HG03460 (cell line): ENCODE results near the gene MBP.

Experiments used
- ATAC-seq: cut with Tn5 transposase; IDR thresholded peaks from one replicate; pipeline ENCODE4 v1.9.1; 2021; ENCODE audit not compliant: unreplicated experiment

MBP gene

GRCh38 chr18:77068321-77069312 is 64.0 kb downstream of the MBP start:
- peak; percentile 32 for ATAC-seq

GRCh38 chr18:77067291-77068061 is 65.1 kb downstream of the MBP start:
- ATAC-seq: no peak

- no peak for ATAC-seq
Measured at GRCh38 chr18:77066689-77067088, 65.9 kb downstream of the MBP start.

- ATAC-seq: no peak
Measured at GRCh38 chr18:77066101-77066500, 66.5 kb downstream of the MBP start.

DNA sequence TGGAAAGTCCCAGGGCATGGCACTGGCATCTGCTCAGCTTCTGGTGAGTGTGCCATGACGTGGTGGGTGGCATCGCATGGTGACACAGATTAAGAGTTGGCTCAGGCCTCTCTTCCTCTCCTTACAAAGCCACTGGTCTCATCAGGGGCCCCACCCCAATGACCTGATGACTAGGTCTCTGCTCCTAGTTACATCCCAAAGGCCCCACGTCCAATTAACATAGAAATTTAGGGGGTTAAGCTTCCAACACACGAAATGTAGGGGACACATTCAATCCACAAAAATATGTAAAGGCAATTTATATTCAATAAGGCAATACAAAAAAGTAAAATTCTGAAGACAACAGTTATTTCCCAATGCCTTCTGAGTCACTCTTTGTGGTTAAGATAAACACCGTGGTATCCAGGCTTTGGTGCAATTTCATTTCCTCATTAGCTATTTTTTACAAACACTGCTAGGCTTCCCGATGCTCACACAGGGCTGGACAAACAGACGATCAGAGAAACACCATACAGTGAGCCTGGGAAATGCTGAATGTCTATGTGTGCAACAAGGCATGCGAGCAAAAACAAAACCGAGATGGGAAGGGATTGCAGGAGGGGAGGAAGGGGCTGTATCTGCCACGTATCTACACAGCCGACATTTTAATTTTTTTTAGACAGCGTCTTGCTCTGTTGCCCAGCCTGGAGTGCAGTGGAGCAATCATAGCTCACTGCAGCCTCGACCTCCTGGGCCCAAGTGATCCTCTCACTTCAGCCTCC is 67.2 kb downstream of the MBP start:
- no peak for ATAC-seq

GRCh38 chr18:77063260-77063659 is 69.3 kb downstream of the MBP start:
- peak; percentile 51 for ATAC-seq

DNA sequence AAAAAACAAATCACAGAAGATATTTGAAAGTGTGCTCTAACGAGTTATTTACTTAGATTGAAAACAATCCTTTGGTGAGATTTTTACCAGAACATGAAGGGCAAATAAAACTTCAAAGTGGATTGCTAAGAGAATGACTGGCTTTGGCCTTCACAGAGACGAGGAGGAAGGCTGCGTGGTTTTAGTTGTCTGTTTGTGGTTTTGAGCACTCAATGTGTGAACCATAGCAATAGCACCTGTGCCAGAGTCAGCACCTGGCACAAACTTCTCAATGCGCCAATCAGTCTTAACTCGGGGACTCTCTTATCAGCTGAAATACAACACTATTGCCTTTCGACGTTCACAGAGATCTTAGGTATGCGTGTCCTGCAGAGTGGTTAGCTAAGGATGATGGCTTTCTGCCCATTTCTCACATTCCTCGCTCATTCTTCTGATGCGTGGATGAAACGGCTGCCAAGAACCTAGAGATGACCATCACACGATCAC is 70.0 kb downstream of the MBP start:
- peak; percentile 48 for ATAC-seq

GRCh38 chr18:77061946-77062517 is 70.6 kb downstream of the MBP start:
- ATAC-seq: peak; percentile 34

- no peak for ATAC-seq
Measured at GRCh38 chr18:77061281-77061945, 71.2 kb downstream of the MBP start.

- ATAC-seq: no peak
Measured at GRCh38 chr18:77060151-77060550, 72.4 kb downstream of the MBP start.

GRCh38 chr18:77059294-77059916 is 73.2 kb downstream of the MBP start:
- no peak for ATAC-seq

DNA sequence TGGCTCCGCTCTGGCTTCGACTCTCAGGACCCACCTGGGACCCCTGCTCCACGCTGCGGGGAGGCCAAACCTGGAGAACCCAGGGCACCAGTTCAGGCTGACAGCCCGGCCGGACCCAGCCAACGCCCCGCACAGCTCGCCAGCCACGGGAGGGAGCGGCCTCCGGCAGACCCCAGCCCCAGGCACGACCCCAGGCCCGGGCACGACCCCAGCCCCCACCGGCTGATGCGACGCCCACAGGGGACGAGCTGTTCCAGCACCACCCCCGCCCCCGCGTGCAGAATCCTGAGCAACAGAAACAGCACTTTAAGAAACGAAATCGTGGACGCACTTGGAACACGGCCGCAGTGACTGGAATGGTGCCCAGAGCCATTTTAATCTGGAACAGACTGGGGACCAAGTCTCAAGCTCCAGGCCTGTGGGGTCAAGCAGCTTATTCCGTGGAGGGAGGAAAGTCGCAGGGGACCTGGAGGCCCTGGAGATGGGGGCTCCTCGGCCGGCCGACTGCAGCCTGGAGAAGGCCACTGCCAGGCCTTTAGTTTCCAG is 74.2 kb downstream of the MBP start:
- ATAC-seq: no peak

DNA sequence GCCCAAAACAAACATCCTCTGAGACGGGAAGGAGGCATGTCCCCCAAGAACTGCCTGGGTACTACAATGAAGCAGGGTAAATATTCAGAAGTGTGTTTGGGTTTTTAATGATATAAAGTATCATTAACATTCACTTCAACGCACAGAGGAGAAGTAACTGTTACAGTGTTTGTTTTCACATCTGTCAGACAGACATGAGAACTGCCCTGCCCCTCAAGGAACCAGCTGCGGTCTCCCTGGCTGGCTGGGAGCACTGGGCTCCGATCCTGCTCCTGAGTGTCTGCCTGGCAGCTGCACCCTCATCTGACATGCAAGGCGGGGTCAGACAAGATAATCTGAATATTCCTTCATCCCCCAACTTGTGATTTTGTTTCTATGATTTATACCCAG is 75.6 kb downstream of the MBP start:
- ATAC-seq: no peak

GRCh38 chr18:77056344-77057005 is 76.1 kb downstream of the MBP start:
- no peak for ATAC-seq

- no peak for ATAC-seq
Measured at GRCh38 chr18:77055429-77056300, 76.9 kb downstream of the MBP start.

DNA sequence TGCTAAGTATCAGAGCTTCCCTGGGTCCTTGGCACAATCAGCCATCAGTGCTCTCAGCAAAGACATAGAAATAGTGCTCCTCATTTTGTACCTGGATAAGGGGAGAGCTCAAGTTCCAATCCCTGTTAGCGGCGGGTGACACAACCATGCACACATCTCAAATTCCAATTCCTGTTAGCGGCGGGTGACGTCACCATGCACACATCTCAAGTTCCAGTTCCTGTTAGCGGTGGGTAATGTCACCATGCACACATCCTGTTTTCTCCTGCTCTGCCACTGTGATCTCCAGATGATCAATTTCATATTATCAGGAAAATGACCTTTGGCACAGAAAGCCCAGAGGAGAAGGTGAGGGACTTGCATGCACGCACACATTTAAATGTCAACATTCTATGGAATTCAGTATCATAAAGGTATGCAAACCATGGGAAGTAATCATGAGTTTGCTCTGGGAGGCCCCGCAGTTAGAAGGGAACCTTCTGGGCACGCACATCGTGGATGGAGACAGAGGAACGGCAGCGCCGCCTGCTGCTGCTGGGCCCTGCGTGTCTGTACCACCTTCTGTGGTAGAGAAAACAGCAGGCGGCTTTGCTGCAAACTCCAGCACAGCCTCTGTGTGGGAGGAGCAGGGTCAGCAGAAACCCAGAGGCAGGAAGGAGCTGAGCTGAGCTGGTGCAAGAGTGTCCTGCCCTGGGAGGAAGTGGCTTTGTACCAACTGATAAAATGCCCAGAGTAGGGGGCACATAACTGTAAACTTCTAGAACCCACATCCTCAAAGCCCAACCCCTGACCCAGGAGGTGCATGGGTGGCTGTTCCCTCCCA is 77.8 kb downstream of the MBP start:
- peak; percentile 83 for ATAC-seq

GRCh38 chr18:77054288-77054605 is 78.3 kb downstream of the MBP start:
- ATAC-seq: peak; percentile 22
